HepG2 (cell line): ENCODE results near the gene UBASH3A. TPM values are rescaled to one million over a fixed set of nuclear protein-coding genes. Genes with fewer than 3 reads are reported as not detected.

ENCODE experiments used
- ATAC-seq: fragments of 200-7000 bp; cut with Tn5 transposase; 3 replicates; pipeline ENCODE4 v1.9.1; 2020; ENCODE audit warnings: mild to moderate bottlenecking, moderate library complexity
- BruUV-seq: library from RNA; stranded (reverse); fragments of 400-500 nt; replicated peaks from 2 replicates; lab custom pipeline; 2021; lab: Mats Ljungman, UMichigan
- CTCF ChIA-PET: fragments of 300-600 bp; formaldehyde crosslinking; extraction: SDS; loops from one replicate; lab custom pipeline; 2021; ENCODE audit warnings: low total read pairs, inconsistent platforms, low intra/inter-chr PET ratio; lab: Yijun Ruan, JAX
- POLR2A ChIA-PET: fragments of 350-600 bp; sonication (Branson Sonifier 250); formaldehyde crosslinking; loops from one replicate; lab custom pipeline; 2020; ENCODE audit warnings: antibody characterized with exemption, inconsistent platforms; lab: Yijun Ruan, JAX
- DNase-seq: peaks from one replicate; pipeline ENCODE4 v3.0.0-alpha.2; 2015; ENCODE audit warnings: low spot score
- FAIRE-seq: peaks from 3 replicates; lab custom pipeline; 2011; peaks lifted over from hg19 to GRCh38; lab: Jason Lieb, UNC
- H2AFZ ChIP-seq: one replicate; pipeline ENCODE4 v1.6.1; 2011; ENCODE audit warnings: low read length, inconsistent platforms
- H3K27ac ChIP-seq: fragments of 300-600 bp; 3 replicates; pipeline ENCODE4 v1.8.0; 2011; ENCODE audit warnings: mixed run types, mild to moderate bottlenecking, mixed read lengths, low read length, inconsistent platforms; ENCODE audit not compliant: insufficient read depth; ENCODE audit errors: extremely low read length
- H3K27me3 ChIP-seq, 2 experiments: fragments of 200-600 bp in 1 of 2; 2 replicates in 1 of 2; 3 replicates in 1 of 2; pipeline versions ENCODE4 v1.6.0 to v1.8.0; 2011; ENCODE audit warnings: low read length in 2 of 2, mild to moderate bottlenecking in 2 of 2, moderate library complexity in 2 of 2, inconsistent platforms in 1 of 2; ENCODE audit not compliant: insufficient read depth in 2 of 2, control insufficient read depth in 1 of 2
- H3K36me3 ChIP-seq, 2 experiments: fragments of 200-600 bp in 1 of 2; replicated peaks in 1 of 2; 2 replicates in 1 of 2; 3 replicates in 1 of 2; pipeline versions ENCODE4 v1.5.1 to v1.8.0; 2011; ENCODE audit warnings: low read length in 2 of 2, inconsistent platforms in 1 of 2; ENCODE audit not compliant: insufficient read depth in 2 of 2, control insufficient read depth in 1 of 2
- H3K4me1 ChIP-seq: 2 replicates; pipeline ENCODE4 v1.5.1; 2012; ENCODE audit warnings: low read length, inconsistent platforms; ENCODE audit not compliant: insufficient read depth
- H3K4me2 ChIP-seq: 2 replicates; pipeline ENCODE4 v1.6.0; 2011; ENCODE audit warnings: low read depth, low read length, inconsistent platforms
- H3K4me3 ChIP-seq, 3 experiments: fragments of 200-600 bp in 1 of 3; sonication (generic), shearing (Covaris generic) in 1 of 3; replicated peaks in 1 of 3; 2 replicates each; pipeline ENCODE4 v1.5.1; 2011 to 2016; ENCODE audit warnings: low read length in 3 of 3, inconsistent platforms in 2 of 3, low read depth in 2 of 3, mild to moderate bottlenecking in 2 of 3, control low read depth in 1 of 3, mixed read lengths in 1 of 3; ENCODE audit not compliant: insufficient read depth in 1 of 3
- H3K79me2 ChIP-seq: one replicate; pipeline ENCODE4 v1.6.1; 2011; ENCODE audit warnings: low read length, inconsistent platforms; ENCODE audit not compliant: insufficient read depth
- H3K9ac ChIP-seq: 2 replicates; pipeline ENCODE4 v1.6.0; 2011; ENCODE audit warnings: mild to moderate bottlenecking, low read depth, low read length, inconsistent platforms; ENCODE audit not compliant: insufficient read depth
- H3K9me3 ChIP-seq: 2 replicates; pipeline ENCODE4 v1.5.1; 2012; ENCODE audit warnings: mild to moderate bottlenecking, low read length
- H4K20me1 ChIP-seq: 2 replicates; pipeline ENCODE4 v1.6.0; 2011; ENCODE audit warnings: inconsistent platforms, mild to moderate bottlenecking, low read length, moderate library complexity; ENCODE audit not compliant: insufficient read depth
- CAMTA2 ChIP-seq: sonication (generic); formaldehyde crosslinking; IDR thresholded peaks from 2 replicates; pipeline ENCODE4 v1.4.0; 2020; ENCODE audit warnings: mild to moderate bottlenecking, missing genetic modification reagents, borderline replicate concordance
- NR2F2 ChIP-seq: IDR thresholded peaks from 2 replicates; pipeline ENCODE4 v1.6.1; 2012; ENCODE audit warnings: low read depth, inconsistent platforms, borderline replicate concordance
- ZBTB8A ChIP-seq: sonication (generic); formaldehyde crosslinking; IDR thresholded peaks from 2 replicates; pipeline ENCODE4 v1.4.0; 2020; ENCODE audit warnings: mild to moderate bottlenecking, low read depth, missing genetic modification reagents, borderline replicate concordance
- WGBS: methylation state at CpG from one replicate; pipeline ENCODE4 v1.1.6; 2017; ENCODE audit warnings: low lambda C conversion rate; 5-methylcytosine and 5-hydroxymethylcytosine counted together
- in situ Hi-C: cut with HindIII; loops from 2 replicates; pipeline ENCODE4 v1.10.0; 2017; ENCODE audit warnings: low pct_unique_long_range_greater_than_20kb; ENCODE audit not compliant: extremely low pct_ligation_motif_present
- intact Hi-C: fragments of 100-400 bp; cut with micrococcal nuclease; formaldehyde crosslinking; loops from one replicate; pipeline ENCODE4 v1.10.0; 2022; ENCODE audit not compliant: unreplicated experiment
- polyA plus RNA-seq, 8 experiments: library from polyadenylated mRNA; depleted of rRNA in 3 of 8; stranded (reverse) in 7 of 8; unstranded in 1 of 8; fragments of >200 nt; fragmentation: Illumina TruSeq in 4 of 8; extraction: Trizol in 4 of 8; gene quantifications; 2 replicates each; pipeline versions ENCODE4 v1.2.1 to v1.2.3, GENCODE V29; 2011 to 2016; ENCODE audit warnings: low read depth in 4 of 8, missing spikeins in 1 of 8, mixed read lengths in 1 of 8; ENCODE audit not compliant: insufficient read depth in 1 of 8
- total RNA-seq, 5 experiments: library from RNA; depleted of rRNA; stranded (reverse); fragments of >200 nt; fragmentation: Illumina TruSeq; extraction: Trizol; gene quantifications; 2 replicates each; pipeline ENCODE4 v1.2.3, GENCODE V29; 2016; ENCODE audit warnings: low read depth in 1 of 5
- TF ChIP-seq, protein P1 (sequence below): sonication (generic); formaldehyde crosslinking; IDR thresholded peaks from 2 replicates; pipeline ENCODE4 v1.4.0; 2020; ENCODE audit warnings: mild to moderate bottlenecking, missing genetic modification reagents, borderline replicate concordance
- TF ChIP-seq, protein P2 (sequence below): sonication (generic); formaldehyde crosslinking; IDR thresholded peaks from 2 replicates; pipeline ENCODE4 v1.4.0; 2020; ENCODE audit warnings: missing genetic modification reagents, borderline replicate concordance

UBASH3A gene
- total and polyA plus RNA-seq, 2 of the 13 experiments (the other 11 are each of a cell fraction or from before 2014, with no cell fraction given) = not detected

DNA sequence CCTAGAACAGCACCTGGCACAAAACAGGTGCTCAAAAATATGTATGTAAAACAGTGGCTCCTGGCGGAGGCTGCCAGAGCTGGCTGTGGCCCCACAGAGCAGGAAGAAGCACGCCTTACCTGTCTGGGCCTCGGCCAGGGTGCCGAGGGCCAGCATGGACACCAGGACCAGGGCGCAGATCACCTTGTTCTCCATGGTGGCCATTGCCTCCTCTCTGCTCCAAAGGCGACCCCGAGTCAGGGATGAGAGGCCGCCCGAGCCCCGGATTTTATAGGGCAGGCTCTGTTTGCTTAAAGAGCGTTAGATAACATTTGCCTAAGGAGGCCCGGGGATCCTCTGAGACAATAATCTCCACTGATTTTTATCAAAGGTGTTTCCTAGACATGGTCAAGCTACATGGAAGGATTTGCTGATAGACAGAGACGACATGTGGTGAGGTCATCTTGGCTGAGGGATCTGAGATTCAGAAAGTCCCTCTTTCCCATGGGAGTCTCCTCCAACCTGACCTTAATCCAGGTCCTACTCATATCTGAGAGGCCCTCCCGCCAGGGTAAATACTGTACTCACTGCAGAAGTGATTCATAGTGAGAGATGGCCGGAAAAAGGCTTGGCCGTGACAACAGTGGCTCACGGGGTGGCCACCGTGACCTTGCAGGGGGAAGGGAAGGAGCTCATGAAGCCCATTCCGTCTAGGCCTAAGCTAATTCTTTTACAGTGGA, 37.3 kb upstream of the UBASH3A start, which contains the start of gene TFF1 (continued):
- 0 out of 2 replicates have a peak, but pooled peaks have one; percentile 21 for TF ChIP-seq NR2F2
- TF ChIP-seq, protein P1, sequence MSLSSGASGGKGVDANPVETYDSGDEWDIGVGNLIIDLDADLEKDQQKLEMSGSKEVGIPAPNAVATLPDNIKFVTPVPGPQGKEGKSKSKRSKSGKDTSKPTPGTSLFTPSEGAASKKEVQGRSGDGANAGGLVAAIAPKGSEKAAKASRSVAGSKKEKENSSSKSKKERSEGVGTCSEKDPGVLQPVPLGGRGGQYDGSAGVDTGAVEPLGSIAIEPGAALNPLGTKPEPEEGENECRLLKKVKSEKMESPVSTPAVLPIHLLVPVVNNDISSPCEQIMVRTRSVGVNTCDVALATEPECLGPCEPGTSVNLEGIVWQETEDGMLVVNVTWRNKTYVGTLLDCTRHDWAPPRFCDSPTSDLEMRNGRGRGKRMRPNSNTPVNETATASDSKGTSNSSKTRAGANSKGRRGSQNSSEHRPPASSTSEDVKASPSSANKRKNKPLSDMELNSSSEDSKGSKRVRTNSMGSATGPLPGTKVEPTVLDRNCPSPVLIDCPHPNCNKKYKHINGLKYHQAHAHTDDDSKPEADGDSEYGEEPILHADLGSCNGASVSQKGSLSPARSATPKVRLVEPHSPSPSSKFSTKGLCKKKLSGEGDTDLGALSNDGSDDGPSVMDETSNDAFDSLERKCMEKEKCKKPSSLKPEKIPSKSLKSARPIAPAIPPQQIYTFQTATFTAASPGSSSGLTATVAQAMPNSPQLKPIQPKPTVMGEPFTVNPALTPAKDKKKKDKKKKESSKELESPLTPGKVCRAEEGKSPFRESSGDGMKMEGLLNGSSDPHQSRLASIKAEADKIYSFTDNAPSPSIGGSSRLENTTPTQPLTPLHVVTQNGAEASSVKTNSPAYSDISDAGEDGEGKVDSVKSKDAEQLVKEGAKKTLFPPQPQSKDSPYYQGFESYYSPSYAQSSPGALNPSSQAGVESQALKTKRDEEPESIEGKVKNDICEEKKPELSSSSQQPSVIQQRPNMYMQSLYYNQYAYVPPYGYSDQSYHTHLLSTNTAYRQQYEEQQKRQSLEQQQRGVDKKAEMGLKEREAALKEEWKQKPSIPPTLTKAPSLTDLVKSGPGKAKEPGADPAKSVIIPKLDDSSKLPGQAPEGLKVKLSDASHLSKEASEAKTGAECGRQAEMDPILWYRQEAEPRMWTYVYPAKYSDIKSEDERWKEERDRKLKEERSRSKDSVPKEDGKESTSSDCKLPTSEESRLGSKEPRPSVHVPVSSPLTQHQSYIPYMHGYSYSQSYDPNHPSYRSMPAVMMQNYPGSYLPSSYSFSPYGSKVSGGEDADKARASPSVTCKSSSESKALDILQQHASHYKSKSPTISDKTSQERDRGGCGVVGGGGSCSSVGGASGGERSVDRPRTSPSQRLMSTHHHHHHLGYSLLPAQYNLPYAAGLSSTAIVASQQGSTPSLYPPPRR (CRISPR knock-in tag) = no peak
- TF ChIP-seq ZBTB8A (CRISPR knock-in tag) = no peak

DNA sequence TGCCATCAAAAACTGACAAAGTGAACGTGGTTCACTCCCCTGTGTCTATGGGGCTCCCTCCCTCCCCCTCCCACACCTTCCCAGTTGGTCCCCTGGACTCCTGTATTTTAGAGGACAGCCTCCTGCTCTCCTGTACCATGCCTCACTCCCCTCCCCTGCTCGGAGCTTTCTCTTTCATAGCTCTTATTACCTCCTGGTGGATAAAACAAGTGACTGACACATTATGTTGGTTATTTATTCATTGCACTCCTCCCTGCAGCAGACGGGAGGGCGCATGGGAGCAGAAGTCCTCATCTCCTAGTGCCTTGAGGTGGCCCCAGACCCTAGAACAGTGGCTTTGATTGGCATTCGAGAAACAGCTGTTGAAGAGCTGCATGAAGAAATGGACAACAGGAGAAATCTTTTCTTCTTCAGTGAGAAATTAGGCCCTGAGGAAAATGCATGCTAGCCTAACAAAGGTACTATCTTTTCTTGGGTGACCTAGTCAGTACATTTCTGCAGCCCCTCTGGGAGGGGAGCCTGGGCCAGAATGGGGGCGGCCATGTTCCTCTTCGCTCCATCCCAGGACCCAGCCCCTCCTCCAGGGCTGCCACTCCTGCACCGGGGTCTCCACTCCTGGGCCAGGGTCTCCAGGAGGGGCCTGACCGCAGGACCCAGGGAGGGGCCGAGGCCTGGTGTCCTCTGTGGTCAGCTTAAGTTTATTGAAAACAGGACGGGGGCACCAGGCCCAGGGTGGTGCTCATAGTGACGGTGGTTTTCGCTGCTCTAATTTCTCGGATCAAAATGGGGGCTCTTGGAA, 36.1 kb upstream of the UBASH3A start:
- ATAC-seq (no peak), FAIRE-seq (no peak), DNase-seq (no peak)
- H3K79me2 ChIP-seq = no peaks in the 10 kb centered on the region
- H2AFZ ChIP-seq = no peak overlapping the region
- no peak overlapping the region for H3K4me3 ChIP-seq
- H3K4me2 ChIP-seq = no peak overlapping the region; the same call in 1 of the 2 replicates
- in situ Hi-C loops (no loop called here), intact Hi-C loops (no loop called here)
- no peak for TF ChIP-seq CAMTA2 (CRISPR knock-in tag)
- TF ChIP-seq, protein P2, sequence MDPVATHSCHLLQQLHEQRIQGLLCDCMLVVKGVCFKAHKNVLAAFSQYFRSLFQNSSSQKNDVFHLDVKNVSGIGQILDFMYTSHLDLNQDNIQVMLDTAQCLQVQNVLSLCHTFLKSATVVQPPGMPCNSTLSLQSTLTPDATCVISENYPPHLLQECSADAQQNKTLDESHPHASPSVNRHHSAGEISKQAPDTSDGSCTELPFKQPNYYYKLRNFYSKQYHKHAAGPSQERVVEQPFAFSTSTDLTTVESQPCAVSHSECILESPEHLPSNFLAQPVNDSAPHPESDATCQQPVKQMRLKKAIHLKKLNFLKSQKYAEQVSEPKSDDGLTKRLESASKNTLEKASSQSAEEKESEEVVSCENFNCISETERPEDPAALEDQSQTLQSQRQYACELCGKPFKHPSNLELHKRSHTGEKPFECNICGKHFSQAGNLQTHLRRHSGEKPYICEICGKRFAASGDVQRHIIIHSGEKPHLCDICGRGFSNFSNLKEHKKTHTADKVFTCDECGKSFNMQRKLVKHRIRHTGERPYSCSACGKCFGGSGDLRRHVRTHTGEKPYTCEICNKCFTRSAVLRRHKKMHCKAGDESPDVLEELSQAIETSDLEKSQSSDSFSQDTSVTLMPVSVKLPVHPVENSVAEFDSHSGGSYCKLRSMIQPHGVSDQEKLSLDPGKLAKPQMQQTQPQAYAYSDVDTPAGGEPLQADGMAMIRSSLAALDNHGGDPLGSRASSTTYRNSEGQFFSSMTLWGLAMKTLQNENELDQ = no peak
- peaks cover 1 to 17% of the 10 kb centered on the region in 2 experiments; a peak in 2 of 5 replicates for H3K27me3 ChIP-seq
- H4K20me1 ChIP-seq = no peaks in the 10 kb centered on the region
- no TSS peak for BruUV-seq
- H3K4me1 ChIP-seq = peaks cover 40% of the 10 kb centered on the region
- no peaks in the 10 kb centered on the region for H3K36me3 ChIP-seq
- no peak overlapping the region for H3K9ac ChIP-seq
- ChIA-PET POLR2A (interaction anchor here (1.4 to 1.8 kb wide), 4 partner anchors 14 to 22 kb away, joined by 3 to 10 read pairs (median 6); no protein-coding TSS in a partner anchor), CTCF (no interaction called here)
- WGBS = 73% methylated on average over 13 of the region's 14 CpGs
- no peaks in the 10 kb centered on the region for H3K9me3 ChIP-seq
- H3K27ac ChIP-seq = no peak overlapping the region
